Endothelial cell (in vitro differentiated cells): ENCODE measurements around the gene TMEM187. TPM values are rescaled to one million over a fixed set of nuclear protein-coding genes. Genes with fewer than 3 reads are reported as not detected.
"Not testable (repeated sequence)": the region's sequence is repeated elsewhere in the genome, so short reads cannot be mapped to it uniquely, and the experiment has no call there.

Experiments
- DNase-seq: peaks from one replicate; pipeline ENCODE4 v3.0.0; 2021; ENCODE audit warnings: low spot score
- H3K27ac Mint-ChIP-seq: one replicate; pipeline ENCODE4 v1.8.0; 2021; ENCODE audit warnings: mixed read lengths, inconsistent platforms; ENCODE audit not compliant: unreplicated experiment
- H3K27me3 Mint-ChIP-seq: one replicate; pipeline ENCODE4 v1.8.0; 2021; ENCODE audit warnings: mild to moderate bottlenecking, moderate library complexity, mixed read lengths, inconsistent platforms; ENCODE audit not compliant: unreplicated experiment
- H3K36me3 Mint-ChIP-seq: one replicate; pipeline ENCODE4 v1.8.0; 2021; ENCODE audit warnings: mild to moderate bottlenecking, low read depth, mixed read lengths, inconsistent platforms; ENCODE audit not compliant: unreplicated experiment
- H3K4me1 Mint-ChIP-seq: one replicate; pipeline ENCODE4 v1.8.0; 2021; ENCODE audit warnings: mild to moderate bottlenecking, mixed read lengths, inconsistent platforms; ENCODE audit not compliant: unreplicated experiment
- H3K4me3 Mint-ChIP-seq: one replicate; pipeline ENCODE4 v1.8.0; 2021; ENCODE audit warnings: mild to moderate bottlenecking, mixed read lengths, inconsistent platforms; ENCODE audit not compliant: unreplicated experiment
- H3K9me3 Mint-ChIP-seq: one replicate; pipeline ENCODE4 v1.8.0; 2021; ENCODE audit warnings: mixed read lengths, inconsistent platforms; ENCODE audit not compliant: unreplicated experiment
- total RNA-seq: library from RNA; stranded (reverse); fragmentation: NEBNext Ultra II Directional; extraction: Animal tissue kit (Norgen Biotek cat#: 25700); gene quantifications from one replicate; pipeline ENCODE4 v1.2.1, GENCODE V29; 2021; ENCODE audit not compliant: unreplicated experiment
- TF ChIP-seq, protein P1 (sequence below): fragments of 200-600 bp; sonication (generic); IDR thresholded peaks from one replicate; pipeline ENCODE4 v1.5.0; 2021; ENCODE audit warnings: antibody characterized with exemption; ENCODE audit not compliant: unreplicated experiment

The TMEM187 gene
- total RNA-seq, 1 donor from 2014 or later: 12.0 TPM

DNA sequence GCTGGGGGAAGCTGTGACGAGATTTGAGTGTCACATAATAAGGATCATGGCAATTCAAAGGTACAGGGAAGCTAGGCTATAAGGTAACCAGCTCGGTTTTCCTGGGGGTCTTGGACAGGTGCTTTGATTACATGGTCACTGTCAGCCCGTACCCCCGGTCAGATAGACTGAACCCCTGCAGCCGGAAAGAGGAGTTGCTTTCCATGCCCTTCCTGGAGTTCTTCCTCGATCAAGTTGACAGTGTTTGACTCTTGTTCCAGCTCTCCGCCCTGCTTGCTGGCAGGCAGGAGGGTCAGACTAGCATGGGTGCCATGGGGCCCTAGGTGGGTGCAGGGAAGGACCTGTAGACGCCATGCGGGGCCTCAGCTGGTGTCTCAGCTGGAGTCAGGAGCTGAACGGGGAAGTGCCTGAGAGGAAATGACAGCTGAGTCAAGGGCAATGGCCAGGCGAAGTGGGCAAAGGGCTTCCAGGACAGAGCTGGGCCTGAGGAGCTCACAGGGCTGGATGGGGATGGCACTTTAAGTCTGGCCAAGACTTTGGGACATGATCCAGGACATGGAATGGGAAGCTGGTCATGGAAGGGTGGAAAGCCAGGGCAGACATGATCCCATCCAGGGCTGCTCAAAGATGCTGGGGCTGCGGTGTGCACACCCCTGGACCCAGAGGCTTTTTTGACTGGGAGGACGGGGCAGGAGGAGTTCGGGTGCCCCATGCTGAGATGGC lies 1.6 kb downstream of the TMEM187 start:
- Mint-ChIP-seq H3K9me3 (no peaks in the 10 kb centered on the region), H3K36me3 (no peaks in the 10 kb centered on the region), H3K4me1 (peaks cover 11% of the 10 kb centered on the region), H3K4me3 (peak overlapping the region; percentile 34), H3K27me3 (peaks cover 6% of the 10 kb centered on the region), H3K27ac (no peak overlapping the region)
- DNase-seq: no peak
- TF ChIP-seq, protein P1, sequence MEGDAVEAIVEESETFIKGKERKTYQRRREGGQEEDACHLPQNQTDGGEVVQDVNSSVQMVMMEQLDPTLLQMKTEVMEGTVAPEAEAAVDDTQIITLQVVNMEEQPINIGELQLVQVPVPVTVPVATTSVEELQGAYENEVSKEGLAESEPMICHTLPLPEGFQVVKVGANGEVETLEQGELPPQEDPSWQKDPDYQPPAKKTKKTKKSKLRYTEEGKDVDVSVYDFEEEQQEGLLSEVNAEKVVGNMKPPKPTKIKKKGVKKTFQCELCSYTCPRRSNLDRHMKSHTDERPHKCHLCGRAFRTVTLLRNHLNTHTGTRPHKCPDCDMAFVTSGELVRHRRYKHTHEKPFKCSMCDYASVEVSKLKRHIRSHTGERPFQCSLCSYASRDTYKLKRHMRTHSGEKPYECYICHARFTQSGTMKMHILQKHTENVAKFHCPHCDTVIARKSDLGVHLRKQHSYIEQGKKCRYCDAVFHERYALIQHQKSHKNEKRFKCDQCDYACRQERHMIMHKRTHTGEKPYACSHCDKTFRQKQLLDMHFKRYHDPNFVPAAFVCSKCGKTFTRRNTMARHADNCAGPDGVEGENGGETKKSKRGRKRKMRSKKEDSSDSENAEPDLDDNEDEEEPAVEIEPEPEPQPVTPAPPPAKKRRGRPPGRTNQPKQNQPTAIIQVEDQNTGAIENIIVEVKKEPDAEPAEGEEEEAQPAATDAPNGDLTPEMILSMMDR: no peak

GRCh38 chrX:153974726-153975286 lies 2.3 kb downstream of the TMEM187 start:
- Mint-ChIP-seq H3K27ac (no peak overlapping the region), H3K4me3 (no peak overlapping the region), H3K27me3 (peaks cover 3% of the 10 kb centered on the region), H3K36me3 (no peaks in the 10 kb centered on the region), H3K4me1 (peaks cover 11% of the 10 kb centered on the region), H3K9me3 (no peaks in the 10 kb centered on the region)
- TF ChIP-seq, protein P1: no peak
- DNase-seq: no peak

DNA sequence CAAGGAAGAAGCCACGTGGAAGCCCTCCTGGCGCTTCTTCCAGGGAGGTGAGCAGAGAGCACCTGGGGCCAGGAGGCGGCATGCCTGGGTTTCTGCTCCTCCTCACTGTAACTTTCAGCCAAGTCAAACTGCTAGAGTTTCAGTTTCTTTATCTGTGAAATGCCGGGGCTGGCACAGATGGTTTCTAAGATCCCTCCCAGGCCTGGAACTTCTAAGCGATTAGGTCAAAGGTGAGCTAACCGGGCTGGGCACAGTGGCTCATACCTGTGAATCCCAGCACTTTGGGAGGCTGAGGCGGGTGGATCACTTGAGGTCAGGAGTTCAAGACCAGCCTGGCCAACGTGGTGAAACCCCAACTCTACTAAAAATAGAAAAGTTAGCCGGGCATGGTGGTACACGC lies 7.8 kb downstream of the TMEM187 start:
- DNase-seq, H3K4me1 Mint-ChIP-seq, H3K9me3 Mint-ChIP-seq, H3K36me3 Mint-ChIP-seq, H3K27ac Mint-ChIP-seq, H3K27me3 Mint-ChIP-seq, H3K4me3 Mint-ChIP-seq: not testable (repeated sequence)

DNA sequence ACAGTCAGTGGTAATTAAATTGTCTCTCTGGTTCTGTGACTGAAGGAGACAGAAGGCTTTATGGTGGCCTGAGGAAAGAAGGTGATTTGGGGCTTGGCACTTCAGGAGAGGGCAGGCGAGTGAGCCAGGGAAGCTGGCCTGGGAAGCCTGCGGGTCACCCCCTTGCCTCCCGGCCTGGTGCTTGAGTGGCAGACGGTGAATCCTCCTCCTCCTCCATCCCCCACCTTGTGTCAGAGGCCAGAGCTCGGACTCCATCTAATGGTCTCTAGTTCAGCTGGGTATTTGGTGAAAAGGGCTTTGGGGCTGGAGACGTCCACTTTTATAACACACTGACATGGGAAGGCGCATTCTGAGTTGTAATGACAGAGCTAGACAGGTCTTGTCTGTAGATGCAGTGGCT lies 8.7 kb downstream of the TMEM187 start:
- no peak for DNase-seq
- H3K27me3 Mint-ChIP-seq: peaks cover 4% of the 10 kb centered on the region
- no peak overlapping the region for H3K27ac Mint-ChIP-seq
- no peaks in the 10 kb centered on the region for H3K36me3 Mint-ChIP-seq
- H3K4me3 Mint-ChIP-seq: no peak overlapping the region
- TF ChIP-seq, protein P1: no peak
- H3K4me1 Mint-ChIP-seq: peaks cover 4% of the 10 kb centered on the region
- H3K9me3 Mint-ChIP-seq: no peaks in the 10 kb centered on the region

GRCh38 chrX:153981771-153982533 lies 9.4 kb downstream of the TMEM187 start:
- Mint-ChIP-seq H3K9me3 (no peaks in the 10 kb centered on the region), H3K4me1 (peaks cover 4% of the 10 kb centered on the region), H3K4me3 (no peak overlapping the region), H3K27me3 (peaks cover 4% of the 10 kb centered on the region), H3K36me3 (no peaks in the 10 kb centered on the region), H3K27ac (no peak overlapping the region)
- TF ChIP-seq, protein P1: no peak
- no peak for DNase-seq
